PC-3 (cell line): ENCODE results near the gene SLC26A8.

ENCODE experiments used
- CTCF ChIP-seq: fragments of 300-600 bp; sonication (generic); conservative IDR thresholded peaks from 2 replicates; pipeline ENCODE4 v1.5.1; 2017; ENCODE audit warnings: antibody characterized with exemption, low read depth, mild to moderate bottlenecking, low read length
- EZH2 ChIP-seq: fragments of 300-600 bp; sonication (generic); IDR thresholded peaks from one replicate; pipeline ENCODE4 v1.6.1; 2017; ENCODE audit warnings: antibody characterized with exemption, mild to moderate bottlenecking, low read length; ENCODE audit not compliant: unreplicated experiment
- EZH2phosphoT487 ChIP-seq: fragments of 300-600 bp; sonication (generic); IDR thresholded peaks from 2 replicates; pipeline ENCODE4 v1.6.1; 2018; ENCODE audit warnings: mild to moderate bottlenecking, antibody characterized with exemption, low read length, borderline replicate concordance

GRCh38 chr6:35973670-35974222, 50.7 kb downstream of the SLC26A8 start:
- TF ChIP-seq CTCF, result no peak
- no peak for TF ChIP-seq EZH2
- no peak for TF ChIP-seq EZH2phosphoT487
